ENCODE results near the gene ZMIZ1. TPM values are rescaled to one million over a fixed set of nuclear protein-coding genes. Genes with fewer than 3 reads are reported as not detected.

ZMIZ1 gene
- total and polyA plus RNA-seq, 2 donors (not counting 1 experiment from before 2014, with no cell fraction given) = 6.3 to 30.6 TPM

GRCh38 chr10:79111846-79112614 lies 43.3 kb downstream of the ZMIZ1 start:
- H3K27ac ChIP-seq (ENCODE audit: insufficient read depth, low read length) = peak overlapping the region; percentile 92
- H2AFZ ChIP-seq (ENCODE audit: low read length) = no peak overlapping the region
- peaks cover 3% of the 10 kb centered on the region for H4K20me1 ChIP-seq (ENCODE audit: control insufficient read depth, extremely low read depth, insufficient read depth, low read length)
- H3K27me3 ChIP-seq (ENCODE audit: control insufficient read depth, insufficient read depth, low read length) = no peaks in the 10 kb centered on the region
- TF ChIP-seq CTCF (conservative IDR thresholded peaks at IDR 0.05 in 1 of 2, IDR thresholded peaks at IDR 0.05 in 1 of 2; ENCODE audit: low read depth in 1 of 2, low read length in 2 of 2) (no peak), EZH2 (IDR thresholded peaks at IDR 0.05; ENCODE audit: low read length, missing control alignments) (no peak)
- H3K4me1 ChIP-seq (ENCODE audit: control insufficient read depth, extremely low read depth, insufficient read depth, low read length) = peaks cover 43% of the 10 kb centered on the region
- no peak overlapping the region for H3K4me2 ChIP-seq (ENCODE audit: extremely low read depth, insufficient read depth, low read length)
- no peak for DNase-seq (ENCODE audit: low read depth in 2 of 2)
- H3K4me3 ChIP-seq (replicated peaks in 1 of 4; ENCODE audit: control extremely low read depth in 1 of 4, insufficient read depth in 1 of 4, low read depth in 3 of 4, low read length in 4 of 4) = no peak overlapping the region
- no peak overlapping the region for H3K9ac ChIP-seq (ENCODE audit: insufficient read depth, low read length)
- no peaks in the 10 kb centered on the region for H3K9me3 ChIP-seq (ENCODE audit: control insufficient read depth, insufficient read depth, low read depth, low read length)
- peaks cover 97% of the 10 kb centered on the region for H3K79me2 ChIP-seq (ENCODE audit: control insufficient read depth, insufficient read depth, low read length)
- H3K36me3 ChIP-seq (ENCODE audit: control insufficient read depth, insufficient read depth, low read length) = peaks cover 8% of the 10 kb centered on the region

GRCh38 chr10:79112881-79113431 lies 44.2 kb downstream of the ZMIZ1 start:
- H3K36me3 ChIP-seq (ENCODE audit: control insufficient read depth, insufficient read depth, low read length) = peaks cover 8% of the 10 kb centered on the region
- no peaks in the 10 kb centered on the region for H3K27me3 ChIP-seq (ENCODE audit: control insufficient read depth, insufficient read depth, low read length)
- H3K27ac ChIP-seq (ENCODE audit: insufficient read depth, low read length) = peak overlapping the region; percentile 92
- H3K9me3 ChIP-seq (ENCODE audit: control insufficient read depth, insufficient read depth, low read depth, low read length) = no peaks in the 10 kb centered on the region
- H3K4me2 ChIP-seq (ENCODE audit: extremely low read depth, insufficient read depth, low read length) = peak overlapping the region; percentile 67
- no peak overlapping the region for H3K9ac ChIP-seq (ENCODE audit: insufficient read depth, low read length)
- TF ChIP-seq CTCF (conservative IDR thresholded peaks at IDR 0.05 in 1 of 2, IDR thresholded peaks at IDR 0.05 in 1 of 2; ENCODE audit: low read depth in 1 of 2, low read length in 2 of 2) = no peak
- TF ChIP-seq EZH2 (IDR thresholded peaks at IDR 0.05; ENCODE audit: low read length, missing control alignments) = no peak
- peaks cover 41% of the 10 kb centered on the region for H3K4me1 ChIP-seq (ENCODE audit: control insufficient read depth, extremely low read depth, insufficient read depth, low read length)
- H3K4me3 ChIP-seq (replicated peaks in 1 of 4; ENCODE audit: control extremely low read depth in 1 of 4, insufficient read depth in 1 of 4, low read depth in 3 of 4, low read length in 4 of 4) = no peak overlapping the region
- H2AFZ ChIP-seq (ENCODE audit: low read length) = no peak overlapping the region
- peaks cover 97% of the 10 kb centered on the region for H3K79me2 ChIP-seq (ENCODE audit: control insufficient read depth, insufficient read depth, low read length)
- DNase-seq (ENCODE audit: low read depth in 2 of 2) = peak; percentile 58 to 93
- H4K20me1 ChIP-seq (ENCODE audit: control insufficient read depth, extremely low read depth, insufficient read depth, low read length) = peaks cover 3% of the 10 kb centered on the region

GRCh38 chr10:79113827-79114226 lies 45.1 kb downstream of the ZMIZ1 start:
- Histone ChIP-seq H3K4me2 (ENCODE audit: extremely low read depth, insufficient read depth, low read length) (peak overlapping the region; percentile 67), H3K79me2 (ENCODE audit: control insufficient read depth, insufficient read depth, low read length) (peaks cover 97% of the 10 kb centered on the region), H2AFZ (ENCODE audit: low read length) (no peak overlapping the region), H3K27ac (ENCODE audit: insufficient read depth, low read length) (peak overlapping the region; percentile 92), H4K20me1 (ENCODE audit: control insufficient read depth, extremely low read depth, insufficient read depth, low read length) (peaks cover 3% of the 10 kb centered on the region), H3K4me3 (replicated peaks in 1 of 4; ENCODE audit: control extremely low read depth in 1 of 4, insufficient read depth in 1 of 4, low read depth in 3 of 4, low read length in 4 of 4) (peak overlapping the region in 1 of 4 experiments; percentile 6), H3K27me3 (ENCODE audit: control insufficient read depth, insufficient read depth, low read length) (no peaks in the 10 kb centered on the region), H3K9me3 (ENCODE audit: control insufficient read depth, insufficient read depth, low read depth, low read length) (no peaks in the 10 kb centered on the region), H3K4me1 (ENCODE audit: control insufficient read depth, extremely low read depth, insufficient read depth, low read length) (peaks cover 41% of the 10 kb centered on the region), H3K36me3 (ENCODE audit: control insufficient read depth, insufficient read depth, low read length) (peaks cover 11% of the 10 kb centered on the region), H3K9ac (ENCODE audit: insufficient read depth, low read length) (no peak overlapping the region)
- peak in 1 of 2 donors; percentile 37 for DNase-seq (ENCODE audit: low read depth in 2 of 2)
- no peak for TF ChIP-seq CTCF (conservative IDR thresholded peaks at IDR 0.05 in 1 of 2, IDR thresholded peaks at IDR 0.05 in 1 of 2; ENCODE audit: low read depth in 1 of 2, low read length in 2 of 2)
- no peak for TF ChIP-seq EZH2 (IDR thresholded peaks at IDR 0.05; ENCODE audit: low read length, missing control alignments)

All from fibroblast of lung (primary cell).